HCT116 (cell line): ENCODE results near the gene CEP19.

ENCODE experiments used
- ELF1 ChIP-seq: IDR thresholded peaks from 2 replicates; pipeline ENCODE4 v1.6.1; 2012; ENCODE audit warnings: low read depth, borderline replicate concordance
- EZH2 ChIP-seq: fragments of 200-600 bp; sonication (generic); IDR thresholded peaks from 2 replicates; pipeline ENCODE4 v1.6.1; 2017; ENCODE audit warnings: antibody characterized with exemption, mixed run types
- JUND ChIP-seq: IDR thresholded peaks from 2 replicates; pipeline ENCODE4 v1.6.1; 2012
- POLR2A ChIP-seq: IDR thresholded peaks from 2 replicates; pipeline ENCODE4 v1.7.0; 2011; ENCODE audit warnings: borderline replicate concordance; ENCODE audit not compliant: insufficient read depth, insufficient read length; ENCODE audit errors: extremely low read depth
- POLR2AphosphoS5 ChIP-seq: IDR thresholded peaks from 2 replicates; pipeline ENCODE4 v1.6.1; 2011; ENCODE audit warnings: mild to moderate bottlenecking, low read depth, low read length, moderate library complexity
- SP1 ChIP-seq: IDR thresholded peaks from 2 replicates; pipeline ENCODE4 v1.6.1; 2012; ENCODE audit warnings: low read depth
- YY1 ChIP-seq: IDR thresholded peaks from 2 replicates; pipeline ENCODE4 v1.6.1; 2011; ENCODE audit warnings: low read length, low read depth, moderate library complexity, mild to moderate bottlenecking; ENCODE audit not compliant: insufficient replicate concordance; ENCODE audit errors: extremely low read depth
- TF ChIP-seq, protein P1 (sequence below), 3 experiments: fragments of 200-600 bp in 1 of 3; sonication (generic) in 1 of 3; IDR thresholded peaks in 2 of 3; conservative IDR thresholded peaks in 1 of 3; 2 replicates each; pipeline ENCODE4 v1.5.1; 2012 to 2017; ENCODE audit warnings: low read depth in 2 of 3, low read length in 2 of 3, antibody characterized with exemption in 1 of 3, borderline replicate concordance in 1 of 3, control low read depth in 1 of 3, mild to moderate bottlenecking in 1 of 3, mixed read lengths in 1 of 3, mixed run types in 1 of 3, moderate library complexity in 1 of 3; ENCODE audit not compliant: insufficient read depth in 1 of 3
- TF ChIP-seq, protein P2 (sequence below): IDR thresholded peaks from 2 replicates; pipeline ENCODE4 v1.6.1; 2012

DNA sequence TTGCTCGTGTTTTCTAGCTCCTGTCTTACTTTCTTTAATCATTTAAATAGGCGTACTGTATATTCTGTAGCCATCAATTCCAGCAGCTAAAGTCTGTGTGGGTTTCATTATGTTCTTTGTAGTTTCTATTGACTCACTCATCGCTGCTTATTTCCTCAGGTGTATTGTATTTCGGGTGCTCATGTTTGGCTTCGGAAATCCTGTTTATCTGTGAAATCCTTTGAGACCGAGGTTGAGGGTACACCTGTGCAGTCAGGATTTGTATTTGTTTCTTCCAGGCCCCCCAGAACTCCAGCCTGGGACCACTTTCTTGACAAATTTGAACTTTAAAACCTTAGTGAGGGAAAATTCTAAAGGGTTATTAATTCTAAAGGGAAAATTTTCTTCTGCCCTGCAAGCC is 25.6 kb upstream of the CEP19 start:
- TF ChIP-seq JUND (no peak), YY1 (no peak), POLR2AphosphoS5 (no peak), ELF1 (no peak), SP1 (no peak), EZH2 (no peak), POLR2A (no peak)
- TF ChIP-seq, protein P1, sequence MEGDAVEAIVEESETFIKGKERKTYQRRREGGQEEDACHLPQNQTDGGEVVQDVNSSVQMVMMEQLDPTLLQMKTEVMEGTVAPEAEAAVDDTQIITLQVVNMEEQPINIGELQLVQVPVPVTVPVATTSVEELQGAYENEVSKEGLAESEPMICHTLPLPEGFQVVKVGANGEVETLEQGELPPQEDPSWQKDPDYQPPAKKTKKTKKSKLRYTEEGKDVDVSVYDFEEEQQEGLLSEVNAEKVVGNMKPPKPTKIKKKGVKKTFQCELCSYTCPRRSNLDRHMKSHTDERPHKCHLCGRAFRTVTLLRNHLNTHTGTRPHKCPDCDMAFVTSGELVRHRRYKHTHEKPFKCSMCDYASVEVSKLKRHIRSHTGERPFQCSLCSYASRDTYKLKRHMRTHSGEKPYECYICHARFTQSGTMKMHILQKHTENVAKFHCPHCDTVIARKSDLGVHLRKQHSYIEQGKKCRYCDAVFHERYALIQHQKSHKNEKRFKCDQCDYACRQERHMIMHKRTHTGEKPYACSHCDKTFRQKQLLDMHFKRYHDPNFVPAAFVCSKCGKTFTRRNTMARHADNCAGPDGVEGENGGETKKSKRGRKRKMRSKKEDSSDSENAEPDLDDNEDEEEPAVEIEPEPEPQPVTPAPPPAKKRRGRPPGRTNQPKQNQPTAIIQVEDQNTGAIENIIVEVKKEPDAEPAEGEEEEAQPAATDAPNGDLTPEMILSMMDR (IDR thresholded peaks at IDR 0.05 in 2 of 3, conservative IDR thresholded peaks at IDR 0.05 in 1 of 3; ENCODE audit: borderline replicate concordance in 1 of 3, insufficient read depth in 1 of 3, low read depth in 2 of 3, low read length in 2 of 3), result no peak
- TF ChIP-seq, protein P2, sequence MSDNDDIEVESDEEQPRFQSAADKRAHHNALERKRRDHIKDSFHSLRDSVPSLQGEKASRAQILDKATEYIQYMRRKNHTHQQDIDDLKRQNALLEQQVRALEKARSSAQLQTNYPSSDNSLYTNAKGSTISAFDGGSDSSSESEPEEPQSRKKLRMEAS, result no peak
